GM19463 (cell line): Measurements from ENCODE around the gene PLD4.

ENCODE experiments used
- ATAC-seq: cut with Tn5 transposase; IDR thresholded peaks from one replicate; pipeline ENCODE4 v1.9.1; 2021; ENCODE audit warnings: mild to moderate bottlenecking, moderate library complexity; ENCODE audit not compliant: unreplicated experiment

The PLD4 gene

DNA sequence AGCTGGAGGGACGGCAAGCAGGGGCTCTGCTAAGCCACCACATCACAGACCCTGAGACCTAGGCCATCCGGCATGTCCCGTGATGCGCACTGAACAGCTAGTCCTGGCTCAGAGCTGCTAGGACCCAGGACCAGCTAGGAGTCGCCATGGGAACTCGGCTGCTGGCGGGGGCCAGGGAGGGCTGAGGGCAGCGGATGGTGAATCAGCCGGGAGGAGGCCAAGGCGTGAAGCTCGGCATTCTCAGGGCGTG lies 48.4 kb downstream of the PLD4 start:
- no peak for ATAC-seq

DNA sequence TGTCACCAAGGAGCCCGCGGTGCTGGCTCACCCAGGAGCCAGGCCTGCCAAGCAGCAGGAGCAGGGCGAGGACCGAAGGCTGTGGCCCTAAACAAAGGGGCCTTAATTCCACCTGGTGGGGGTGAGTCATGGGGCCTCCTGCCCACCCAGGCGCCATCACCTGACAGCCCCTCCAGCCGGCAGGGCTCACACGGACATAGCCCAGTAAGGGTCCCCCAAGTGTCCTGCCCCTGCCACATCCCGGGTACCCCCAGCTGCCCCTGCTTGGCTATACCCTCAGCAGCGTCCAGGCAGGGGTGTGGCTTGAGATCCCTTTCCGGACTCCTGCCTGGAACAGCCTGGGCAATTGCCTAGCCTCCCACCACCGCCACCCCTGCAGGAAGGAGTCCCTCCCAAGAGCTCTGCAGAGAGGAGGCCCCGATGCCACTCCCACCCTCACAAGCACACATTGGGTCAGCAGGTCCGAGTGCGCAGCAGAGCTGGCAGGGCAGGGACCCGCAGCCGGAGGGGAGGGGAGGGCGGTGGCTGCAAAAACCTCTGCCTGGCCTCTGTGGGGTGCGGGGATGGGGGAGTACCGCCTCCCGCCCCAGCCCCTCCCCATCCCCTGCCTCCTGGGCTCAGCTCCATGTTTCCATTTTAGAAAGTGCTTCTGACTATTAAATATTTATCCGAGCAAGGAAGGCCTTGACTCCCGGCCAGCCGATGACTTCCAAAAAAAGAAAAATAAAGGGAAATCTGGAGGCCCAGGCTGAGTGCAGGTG lies 48.9 kb downstream of the PLD4 start:
- no peak for ATAC-seq

DNA sequence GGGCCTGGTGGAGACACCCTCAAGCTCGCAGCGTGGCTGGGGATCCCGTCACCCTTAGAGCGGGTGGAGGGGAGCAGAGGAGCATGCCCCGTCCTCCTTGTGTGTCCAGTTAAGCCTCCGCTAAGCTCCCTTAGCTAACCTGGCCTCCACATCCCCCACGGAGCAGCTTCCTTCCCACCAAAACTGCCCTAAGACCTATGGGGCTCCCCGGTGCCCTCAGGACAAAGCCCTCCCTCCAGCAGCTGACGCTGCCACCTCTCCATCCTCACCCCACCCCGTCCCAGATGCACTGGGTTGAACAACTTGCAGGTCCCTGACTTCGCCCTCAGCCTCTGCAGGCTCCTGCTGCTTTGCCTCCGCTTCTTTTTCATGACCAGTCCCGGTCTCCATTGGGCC lies 49.5 kb downstream of the PLD4 start:
- ATAC-seq = no peak

DNA sequence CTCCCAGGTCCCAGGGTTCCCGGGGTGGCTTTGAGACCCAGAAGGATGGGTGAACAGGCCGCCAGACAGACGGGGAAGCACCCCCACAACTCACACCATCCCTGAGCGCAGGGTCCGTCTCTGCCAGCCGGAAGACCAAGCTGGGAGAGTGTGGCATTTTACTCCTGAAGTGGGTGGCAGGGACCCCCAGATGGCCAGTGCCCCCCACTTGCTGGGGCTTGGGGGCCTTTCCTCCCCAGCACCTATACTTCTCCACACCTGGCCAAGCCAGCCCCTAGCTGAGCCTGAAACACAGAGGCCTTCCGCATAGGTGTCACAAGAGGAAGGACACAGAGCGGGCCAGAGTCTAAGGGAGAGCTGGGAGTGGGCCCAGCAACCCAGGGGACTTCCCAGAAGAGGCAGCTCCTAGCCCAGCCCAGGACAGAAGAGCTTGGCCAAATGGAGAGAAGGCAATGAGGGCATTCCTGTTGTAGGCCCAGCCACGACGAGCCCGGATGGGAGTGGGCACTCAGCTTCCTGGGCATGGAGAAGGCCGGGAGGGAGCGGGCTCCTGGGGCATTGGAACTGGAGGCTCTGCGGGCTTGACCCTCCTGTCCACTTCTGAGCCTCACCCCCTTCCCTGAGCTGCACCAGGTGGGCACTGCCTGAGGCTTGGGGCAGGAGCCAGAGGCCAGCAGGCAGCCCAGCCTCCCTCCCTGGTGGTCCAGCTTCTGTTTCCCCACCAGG lies 50.1 kb downstream of the PLD4 start:
- ATAC-seq = no peak

DNA sequence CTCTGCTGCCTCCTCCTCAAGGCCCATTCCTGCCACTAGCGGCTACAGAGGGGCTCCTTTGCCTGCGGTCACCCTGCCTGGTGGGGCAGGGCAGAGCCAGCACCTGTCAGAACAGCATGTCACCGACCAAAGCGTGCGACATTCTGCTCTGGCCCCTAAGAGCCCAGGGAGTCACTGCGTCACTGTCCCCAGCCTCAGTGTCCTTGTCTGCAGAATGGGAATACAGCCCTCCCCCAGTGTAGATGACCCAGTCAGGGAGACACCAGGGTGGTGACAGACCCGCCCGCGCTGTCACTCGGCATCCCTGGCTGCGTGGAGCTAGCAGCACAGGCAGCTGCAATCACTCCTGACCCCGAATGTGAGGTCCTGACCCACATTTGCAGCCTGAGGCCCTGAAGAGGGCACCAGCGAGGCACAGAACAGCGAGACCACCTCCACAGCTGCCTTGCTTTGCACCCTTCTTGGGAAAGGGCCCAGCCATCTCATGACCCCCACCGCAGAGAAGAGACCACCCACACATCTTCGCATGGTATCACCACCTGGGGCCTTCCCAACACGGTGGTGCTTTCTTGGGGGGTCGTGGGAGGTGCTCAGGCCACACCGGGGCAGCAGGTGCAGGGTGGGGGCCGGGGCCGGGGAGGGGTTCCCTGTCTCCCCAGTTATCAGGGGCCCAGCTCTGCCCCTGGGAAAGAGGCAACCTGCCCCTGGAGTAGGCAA lies 51.0 kb downstream of the PLD4 start:
- no peak for ATAC-seq

DNA sequence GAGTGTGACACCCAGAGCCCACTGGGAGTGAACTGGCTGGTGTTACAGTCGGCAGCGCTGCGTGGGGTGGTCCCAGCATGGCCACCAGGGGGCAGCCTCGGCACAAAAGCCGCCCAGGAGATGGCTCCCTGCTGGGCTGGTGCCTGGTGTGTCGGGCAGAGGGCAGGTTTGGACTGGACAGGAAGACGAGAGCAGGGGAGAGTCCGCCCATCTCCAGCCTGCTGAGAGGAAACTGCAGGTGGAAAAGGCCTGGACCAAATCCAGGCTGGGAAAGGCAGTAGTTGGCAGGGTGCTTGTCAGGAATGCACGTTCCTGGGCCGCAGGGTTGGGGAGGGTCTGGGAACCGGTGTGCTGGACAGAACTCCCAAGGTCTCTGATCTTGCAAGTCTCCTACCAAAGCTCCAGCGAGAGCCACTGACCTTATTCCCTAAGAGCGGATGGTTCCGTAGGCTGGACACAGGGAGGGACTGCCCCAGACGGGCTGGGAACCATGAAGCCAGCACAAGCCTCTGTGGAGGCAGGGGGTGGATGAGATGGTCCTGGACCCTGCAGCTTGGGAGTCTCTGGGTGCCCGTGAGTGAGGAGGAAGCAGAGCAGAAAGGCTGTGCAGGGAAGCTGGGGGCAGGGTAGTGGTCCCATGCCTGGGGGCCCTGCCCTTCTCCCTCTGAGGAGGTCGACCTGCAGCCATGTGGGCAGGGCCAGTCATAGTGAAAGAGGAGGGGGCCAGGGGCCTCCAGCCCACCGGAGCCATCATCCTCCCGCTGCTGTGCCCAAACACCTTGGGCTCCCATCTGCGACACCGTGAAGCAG lies 51.7 kb downstream of the PLD4 start:
- peak; percentile 66 for ATAC-seq

DNA sequence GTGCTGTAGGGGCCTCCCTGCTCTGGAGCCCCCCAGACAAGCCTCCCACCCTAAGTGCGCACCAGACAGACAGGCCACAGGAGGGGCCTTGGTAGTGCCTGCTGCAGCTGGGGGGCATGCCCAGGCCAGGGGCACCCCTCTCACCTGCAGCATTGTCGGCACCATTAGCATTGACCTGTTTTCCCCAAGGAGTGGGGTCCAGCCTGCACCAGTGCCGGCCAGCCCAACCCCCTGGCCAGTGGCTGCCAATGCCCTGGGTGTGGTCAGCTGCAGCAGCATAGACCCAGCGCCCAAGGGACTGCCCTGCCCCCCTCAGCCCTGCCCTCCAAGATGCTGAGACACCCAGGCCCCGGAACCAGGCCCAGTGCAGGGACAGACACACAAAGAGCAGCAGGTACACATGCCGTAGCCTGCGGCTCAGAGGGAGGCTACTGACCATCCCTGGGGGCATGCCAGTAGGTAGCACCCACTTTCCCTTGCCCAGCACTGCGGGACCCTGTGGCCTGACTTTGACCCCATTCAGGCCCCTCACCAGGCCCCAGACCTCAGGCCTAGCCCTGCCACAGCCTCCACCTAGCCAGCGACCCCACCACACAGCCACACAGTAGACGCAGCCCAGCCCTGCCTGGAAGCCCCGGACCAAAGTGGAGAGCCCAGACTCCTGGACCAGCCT lies 52.5 kb downstream of the PLD4 start:
- no peak for ATAC-seq

DNA sequence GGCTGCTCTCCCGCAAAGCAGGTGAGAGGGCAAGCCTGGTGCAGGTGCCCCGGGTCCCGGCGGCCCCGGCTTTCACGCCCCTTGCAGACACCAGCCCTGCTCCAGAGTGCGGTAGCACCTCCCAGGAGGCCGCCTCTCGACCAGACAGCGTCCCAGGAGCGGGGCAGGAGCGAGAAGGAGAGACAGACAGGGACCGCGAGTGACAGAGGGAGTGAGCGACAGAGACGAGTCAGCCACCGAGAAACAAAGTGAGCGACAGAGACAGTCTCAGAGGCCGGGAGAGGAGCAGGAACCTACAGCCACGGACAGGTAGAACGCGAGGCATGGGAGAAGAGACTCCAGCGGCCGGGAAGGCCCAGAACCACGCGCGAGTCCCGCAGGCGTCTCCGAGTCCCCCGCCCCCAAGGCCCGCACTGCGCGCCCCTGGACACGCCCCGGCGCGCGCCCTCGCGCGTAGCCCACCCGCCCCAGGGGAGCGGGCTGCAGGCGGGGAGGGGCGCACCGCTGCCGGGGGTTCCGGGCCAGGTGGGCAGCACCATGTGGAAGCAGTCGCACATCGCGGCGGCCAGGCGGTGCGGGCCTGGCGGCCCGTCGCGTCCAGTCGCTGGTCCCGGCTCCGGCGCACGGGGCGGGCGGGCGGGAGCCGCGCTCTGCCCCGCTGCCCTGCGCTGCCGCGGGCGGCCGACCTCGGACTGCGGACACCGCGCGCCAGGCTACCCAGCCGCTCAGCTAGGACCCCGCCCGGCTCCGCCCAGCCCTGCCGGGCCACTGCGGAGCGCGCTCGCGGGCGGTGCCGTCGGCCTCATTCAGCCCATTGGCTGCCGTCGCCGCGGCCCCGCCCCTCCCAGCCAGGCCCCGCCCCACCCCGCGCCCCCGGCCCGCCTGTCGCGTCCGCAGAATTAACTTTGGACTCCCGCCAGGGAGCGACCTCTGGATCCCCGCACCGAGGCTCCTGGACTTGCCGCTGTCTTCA lies 53.3 kb downstream of the PLD4 start, which contains the start of gene AHNAK2:
Gene AHNAK2 (minus strand): TSS at position 694 of the 973 bp plus-strand sequence. CDS start 137 bp downstream, at position 557.
- ATAC-seq = peak; percentile 46

DNA sequence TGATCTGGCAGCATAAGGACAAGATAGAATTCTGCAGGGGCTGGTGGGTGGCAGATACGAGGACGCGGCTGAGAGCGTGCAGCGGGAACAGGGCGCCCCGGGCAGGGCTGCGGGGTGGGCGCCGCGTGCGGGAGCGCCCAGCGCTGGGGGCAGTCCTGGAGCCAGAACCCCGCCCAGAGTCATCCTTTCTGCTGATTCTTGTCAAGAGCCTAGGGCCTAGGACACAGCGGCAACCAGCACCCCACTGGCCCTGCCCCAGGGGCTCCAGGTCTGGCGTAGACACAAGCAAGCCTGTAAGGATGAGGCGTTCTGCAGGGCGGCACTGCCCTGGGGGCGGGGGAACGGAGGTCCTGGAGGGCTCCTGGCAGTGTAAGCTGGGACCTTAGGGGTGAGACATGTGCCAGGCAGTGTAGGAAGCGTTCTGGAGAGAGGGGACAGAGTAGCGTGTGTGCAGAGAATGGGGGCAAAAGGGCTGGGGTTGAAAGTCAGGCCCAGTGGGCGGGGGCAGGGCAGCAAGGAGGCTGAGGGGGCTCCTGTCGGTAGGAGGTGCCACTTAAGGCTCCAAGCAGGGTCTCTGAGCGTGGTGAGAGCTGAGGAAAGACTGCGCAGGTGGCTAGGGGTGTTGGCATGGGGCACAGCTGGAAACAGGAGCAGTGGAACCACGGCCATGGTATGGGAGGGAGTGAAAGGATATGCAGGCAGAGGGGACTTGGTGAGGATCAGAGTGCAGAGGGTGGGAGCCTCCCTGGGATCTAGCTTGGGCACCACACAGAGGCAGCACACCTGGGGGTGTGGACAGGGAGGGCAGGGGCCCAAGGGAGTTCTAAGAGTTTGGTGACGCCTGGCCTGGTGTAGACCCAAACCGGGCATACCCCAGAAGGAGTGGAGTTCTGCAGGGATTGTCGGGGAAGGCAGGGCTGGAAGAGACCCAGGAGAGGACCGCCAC lies 54.3 kb downstream of the PLD4 start:
- no peak for ATAC-seq

DNA sequence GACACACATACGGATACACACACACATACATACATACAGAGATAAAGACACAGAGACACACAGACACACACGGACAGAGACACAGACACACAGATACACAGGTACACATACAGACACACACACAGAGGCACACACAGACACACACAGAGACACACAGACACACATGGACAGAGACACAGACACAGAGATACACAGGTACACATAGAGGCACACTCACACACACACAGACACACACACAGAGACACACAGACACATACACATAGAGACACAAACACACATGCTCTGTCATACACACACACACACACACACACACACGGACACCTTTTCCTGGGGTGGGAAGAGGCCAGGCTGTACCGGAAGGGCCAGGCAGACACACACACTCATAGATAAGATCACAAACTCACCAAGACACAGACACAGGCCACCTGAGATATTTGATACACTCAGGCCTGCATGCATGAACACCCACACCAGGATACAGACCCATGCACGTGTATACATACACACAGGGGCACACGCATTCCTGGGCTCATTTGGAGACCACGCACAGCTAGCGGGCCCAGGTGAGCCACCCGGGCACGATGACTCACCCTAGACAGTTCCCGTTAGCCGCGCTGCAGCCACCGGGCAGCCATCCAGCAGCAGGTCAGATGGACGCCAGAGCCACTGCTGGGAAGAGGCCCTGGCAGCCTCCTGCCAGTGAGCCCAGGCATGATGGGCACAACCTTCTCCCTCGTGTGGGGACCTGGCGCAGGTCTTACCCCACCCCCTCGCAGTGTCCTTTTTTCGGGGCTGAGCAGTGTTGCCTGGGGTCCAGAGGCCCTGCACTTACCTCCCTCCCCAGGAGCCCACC lies 55.3 kb downstream of the PLD4 start:
- no peak for ATAC-seq

DNA sequence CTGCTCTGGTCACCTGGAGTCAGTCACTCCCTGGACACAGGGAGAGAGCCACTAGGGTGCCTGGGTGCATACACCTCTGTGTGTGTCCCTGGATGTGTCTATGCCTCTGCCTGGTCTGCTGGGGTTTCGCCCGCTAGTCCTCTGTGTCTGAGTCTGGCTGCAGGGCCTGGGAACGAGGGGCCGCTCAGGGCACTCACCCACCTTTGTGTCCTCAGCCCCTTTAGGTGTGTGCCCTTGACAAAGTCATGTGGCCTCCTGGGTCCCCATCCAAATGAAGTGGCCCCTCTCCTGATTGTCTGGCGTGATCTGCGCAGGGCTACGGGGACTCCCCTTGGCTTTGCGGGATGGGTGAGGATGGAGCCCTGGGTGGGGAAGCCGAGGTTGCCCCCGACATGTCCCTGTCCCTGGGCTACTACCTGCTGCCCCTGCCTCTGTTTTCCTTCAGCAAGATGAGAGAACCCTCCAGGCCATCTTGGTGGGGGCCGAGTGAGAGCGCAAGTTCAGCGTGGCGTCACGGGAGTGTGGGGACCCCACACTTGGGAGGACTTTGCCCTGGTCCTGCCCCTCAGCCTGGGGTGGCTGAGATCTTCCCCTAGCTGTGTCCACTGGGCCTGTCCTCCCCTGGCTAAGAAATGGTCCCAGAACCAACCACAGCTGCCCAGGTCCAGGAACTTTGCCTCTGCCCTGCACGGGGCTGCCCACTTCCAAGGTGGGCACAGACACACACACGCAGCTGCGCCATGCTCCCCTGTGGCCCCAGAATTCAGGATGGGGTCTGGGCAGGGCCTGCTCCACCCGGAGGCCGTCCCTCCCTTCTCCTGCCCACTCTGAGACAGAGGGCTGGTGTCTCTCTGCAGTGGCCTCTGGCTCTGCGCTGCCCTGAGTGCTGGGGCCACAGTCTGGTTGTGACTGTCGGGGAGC lies 56.2 kb downstream of the PLD4 start:
- no peak for ATAC-seq

DNA sequence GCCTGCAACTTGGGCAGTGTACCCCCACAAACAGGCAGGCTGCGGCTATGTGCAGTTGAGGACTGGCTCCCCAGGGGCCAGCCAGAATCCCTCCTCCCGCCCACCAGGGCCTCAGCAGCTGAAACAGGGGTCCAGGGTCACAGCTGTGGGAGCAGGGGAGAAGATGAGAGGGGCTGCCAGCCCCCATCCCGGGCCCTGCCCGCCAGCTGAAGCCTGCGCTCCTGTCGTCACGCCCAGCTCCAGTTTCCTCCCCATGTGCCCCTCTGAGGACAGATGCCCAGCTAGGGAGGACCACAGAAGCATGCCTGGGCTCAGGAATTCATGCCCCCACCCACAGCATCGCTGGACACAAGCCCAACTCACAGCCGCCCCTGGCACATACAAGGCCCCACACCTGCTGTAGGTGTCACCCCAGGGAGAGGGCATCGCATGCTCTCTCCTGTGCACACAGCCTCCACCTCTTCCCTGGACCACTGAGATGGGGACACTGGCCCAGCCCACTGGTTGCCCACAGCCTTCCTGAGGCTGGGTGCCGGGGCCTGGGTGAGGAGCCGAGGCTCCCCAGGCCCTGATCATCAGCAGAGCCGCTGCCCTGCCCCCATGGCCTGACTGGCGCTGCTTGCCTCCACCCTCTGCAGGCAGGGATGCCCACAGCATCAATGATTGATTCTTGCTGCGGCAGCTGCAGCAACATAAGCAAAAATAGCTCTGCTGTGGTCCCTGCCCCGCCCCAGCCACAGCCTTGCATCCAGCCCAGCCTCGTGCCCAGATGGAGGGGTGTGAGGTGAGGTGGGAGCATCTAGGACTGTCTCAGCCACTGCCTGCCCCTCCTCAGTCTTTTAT lies 57.2 kb downstream of the PLD4 start:
- no peak for ATAC-seq

DNA sequence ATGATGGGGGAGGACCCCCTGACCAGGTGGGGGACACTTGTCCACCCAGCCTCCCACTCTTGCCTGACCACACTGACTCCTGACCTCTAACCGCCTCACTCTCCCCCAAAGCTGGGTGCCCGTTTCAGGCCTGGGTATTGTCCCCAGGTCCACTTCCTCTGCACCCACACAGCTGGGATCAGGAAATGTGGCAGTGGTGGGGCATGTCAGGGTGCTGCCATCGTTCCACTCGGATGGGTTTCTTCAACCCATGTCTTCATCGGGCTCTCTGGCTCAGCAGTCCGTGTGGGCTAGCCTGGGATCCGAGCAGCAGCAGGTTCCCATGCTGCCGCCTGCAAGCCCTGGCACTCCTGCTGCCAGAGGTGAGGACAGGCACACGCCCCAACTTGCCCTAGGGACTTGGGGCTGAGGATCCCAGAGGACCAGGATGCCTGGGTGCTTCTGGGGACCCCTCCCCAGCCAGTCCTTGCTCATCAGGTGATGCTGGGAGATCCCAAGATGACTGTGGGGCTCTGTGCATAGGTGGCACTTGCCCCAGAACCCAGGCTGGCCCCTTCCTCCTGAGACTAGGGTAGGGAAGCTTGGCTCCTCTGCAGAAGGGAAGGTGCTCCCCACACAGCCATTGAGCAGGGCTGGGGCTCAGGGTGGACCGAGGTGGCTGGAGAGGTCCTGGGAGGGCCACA lies 58.0 kb downstream of the PLD4 start:
- ATAC-seq = no peak
